ENCODE results near the gene ATF2. TPM values are rescaled to one million over a fixed set of nuclear protein-coding genes. Genes with fewer than 3 reads are reported as not detected.

The ATF2 gene
- polyA plus RNA-seq, 3 donors, result 17.4 to 24.0 (median 22.1) TPM

GRCh38 chr2:175151791-175152190, 16.2 kb downstream of the ATF2 start:
- Mint-ChIP-seq H3K36me3 (peaks cover 24 to 26% of the 10 kb centered on the region in 2 donors), H3K27ac (no peak overlapping the region)

GRCh38 chr2:175147186-175147585, 20.8 kb downstream of the ATF2 start:
- H3K79me2 ChIP-seq (ENCODE audit: insufficient read depth, low read length), result peaks cover 92% of the 10 kb centered on the region
- no peaks in the 10 kb centered on the region for H3K9me3 ChIP-seq (replicated peaks in 1 of 2; ENCODE audit: control insufficient read depth in 1 of 2, insufficient read depth in 1 of 2, low read length in 2 of 2)
- Mint-ChIP-seq H3K27ac (no peak overlapping the region), H3K36me3 (peaks cover 32 to 40% of the 10 kb centered on the region in 2 donors), H3K4me3 (no peak overlapping the region), H3K4me1 (peaks cover 10% of the 10 kb centered on the region), H3K27me3 (ENCODE audit: low read depth in 3 of 3) (no peaks in the 10 kb centered on the region), H3K9me3 (no peaks in the 10 kb centered on the region)
- no peak overlapping the region for H3K4me2 ChIP-seq (replicated peaks; ENCODE audit: extremely low read depth, low read length, poor library complexity, severe bottlenecking)
- H3K4me1 ChIP-seq (ENCODE audit: control insufficient read depth in 1 of 2, insufficient read depth in 2 of 2, low read length in 2 of 2), result peaks cover 0 to 5% of the 10 kb centered on the region in 2 donors
- WGBS (ENCODE audit: insufficient coverage), result no CpG with 5 or more reads among the region's 4 CpGs
- no peaks in the 10 kb centered on the region for H3K27me3 ChIP-seq (ENCODE audit: control insufficient read depth in 2 of 2, insufficient read depth in 2 of 2, low read length in 2 of 2)
- peaks cover 88% of the 10 kb centered on the region for H4K20me1 ChIP-seq (ENCODE audit: insufficient read depth, low read length)
- TF ChIP-seq CTCF (IDR thresholded peaks at IDR 0.05), result no peak
- peaks cover 25 to 66% of the 10 kb centered on the region in 2 donors for H3K36me3 ChIP-seq (replicated peaks in 1 of 2; ENCODE audit: control insufficient read depth in 1 of 2, insufficient read depth in 2 of 2, low read length in 2 of 2)
- no peak overlapping the region for H2AFZ ChIP-seq (ENCODE audit: insufficient read depth, low read depth, low read length, poor library complexity, severe bottlenecking)
- DNase-seq, result no peak
- no peak overlapping the region for H3K27ac ChIP-seq (ENCODE audit: low read depth in 1 of 2, low read length in 2 of 2)
- no peak overlapping the region for H3K4me3 ChIP-seq (replicated peaks in 1 of 3; ENCODE audit: low read depth in 2 of 3, low read length in 3 of 3)
- H3K9ac ChIP-seq (ENCODE audit: insufficient read depth, low read length, poor library complexity, severe bottlenecking), result no peak overlapping the region
- intact Hi-C loops (cut with micrococcal nuclease), result no loop called here

More at GRCh38 chr2:175151791-175152190, 16.2 kb downstream of the ATF2 start:
- no peaks in the 10 kb centered on the region for H3K9me3 ChIP-seq (replicated peaks in 1 of 2; ENCODE audit: control insufficient read depth in 1 of 2, insufficient read depth in 1 of 2, low read length in 2 of 2)
- H3K27me3 ChIP-seq (ENCODE audit: control insufficient read depth in 2 of 2, insufficient read depth in 2 of 2, low read length in 2 of 2), result no peaks in the 10 kb centered on the region
- no peaks in the 10 kb centered on the region for H3K4me1 ChIP-seq (ENCODE audit: control insufficient read depth in 1 of 2, insufficient read depth in 2 of 2, low read length in 2 of 2)
- H3K27me3 Mint-ChIP-seq (ENCODE audit: low read depth in 3 of 3), result no peaks in the 10 kb centered on the region
- intact Hi-C loops (cut with micrococcal nuclease), result no loop called here
- H3K4me2 ChIP-seq (replicated peaks; ENCODE audit: extremely low read depth, low read length, poor library complexity, severe bottlenecking), result no peak overlapping the region
- peaks cover 93% of the 10 kb centered on the region for H3K79me2 ChIP-seq (ENCODE audit: insufficient read depth, low read length)
- no peak overlapping the region for H3K4me3 ChIP-seq (replicated peaks in 1 of 3; ENCODE audit: low read depth in 2 of 3, low read length in 3 of 3)
- no CpG with 5 or more reads among the region's 1 CpG for WGBS (ENCODE audit: insufficient coverage)
- no peak for DNase-seq
- H4K20me1 ChIP-seq (ENCODE audit: insufficient read depth, low read length), result peaks cover 83% of the 10 kb centered on the region
- peaks cover 13 to 51% of the 10 kb centered on the region in 2 donors for H3K36me3 ChIP-seq (replicated peaks in 1 of 2; ENCODE audit: control insufficient read depth in 1 of 2, insufficient read depth in 2 of 2, low read length in 2 of 2)
- no peak overlapping the region for H3K4me3 Mint-ChIP-seq
- H3K9me3 Mint-ChIP-seq, result no peaks in the 10 kb centered on the region
- no peak overlapping the region for H3K9ac ChIP-seq (ENCODE audit: insufficient read depth, low read length, poor library complexity, severe bottlenecking)
- no peak overlapping the region for H3K27ac ChIP-seq (ENCODE audit: low read depth in 1 of 2, low read length in 2 of 2)
- H3K4me1 Mint-ChIP-seq, result peaks cover 6% of the 10 kb centered on the region
- H2AFZ ChIP-seq (ENCODE audit: insufficient read depth, low read depth, low read length, poor library complexity, severe bottlenecking), result no peak overlapping the region
- no peak for TF ChIP-seq CTCF (IDR thresholded peaks at IDR 0.05)
